ENCODE data around the gene CENPL.

DNA sequence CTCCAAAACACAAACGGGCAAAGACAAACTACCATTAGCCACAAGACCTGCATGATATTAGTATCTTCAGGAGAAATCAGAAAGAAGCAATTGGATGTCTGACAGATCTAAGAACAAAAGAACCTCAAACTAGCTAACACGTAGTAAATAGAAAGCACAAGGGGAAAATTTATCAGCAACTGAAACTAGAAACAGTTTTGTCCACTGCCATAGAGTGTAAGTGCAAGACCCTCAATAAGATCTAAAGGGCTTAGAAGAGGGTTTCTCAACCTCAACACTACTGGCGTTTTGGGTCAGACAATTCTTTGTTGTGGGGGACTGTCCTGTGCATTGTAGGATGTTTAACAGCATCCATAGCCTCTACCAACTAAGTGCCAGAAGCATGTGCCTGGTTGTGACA is 55.9 kb downstream of the CENPL start:
- TF ChIP-seq ZNF274 (IDR thresholded peaks at IDR 0.05; ENCODE audit: low read length) = no peak
- TF ChIP-seq ZNF274 (tag by site-specific recombination; IDR thresholded peaks at IDR 0.05; ENCODE audit: borderline replicate concordance) = no peak
- no peak for TF ChIP-seq ZNF266 (tag by site-specific recombination; IDR thresholded peaks at IDR 0.05; ENCODE audit: low read depth)
- no peak for TF ChIP-seq KLF10 (tag by site-specific recombination; IDR thresholded peaks at IDR 0.05)
- no peak for TF ChIP-seq ZNF585B (tag by site-specific recombination; IDR thresholded peaks at IDR 0.05)
- TF ChIP-seq, protein P1, sequence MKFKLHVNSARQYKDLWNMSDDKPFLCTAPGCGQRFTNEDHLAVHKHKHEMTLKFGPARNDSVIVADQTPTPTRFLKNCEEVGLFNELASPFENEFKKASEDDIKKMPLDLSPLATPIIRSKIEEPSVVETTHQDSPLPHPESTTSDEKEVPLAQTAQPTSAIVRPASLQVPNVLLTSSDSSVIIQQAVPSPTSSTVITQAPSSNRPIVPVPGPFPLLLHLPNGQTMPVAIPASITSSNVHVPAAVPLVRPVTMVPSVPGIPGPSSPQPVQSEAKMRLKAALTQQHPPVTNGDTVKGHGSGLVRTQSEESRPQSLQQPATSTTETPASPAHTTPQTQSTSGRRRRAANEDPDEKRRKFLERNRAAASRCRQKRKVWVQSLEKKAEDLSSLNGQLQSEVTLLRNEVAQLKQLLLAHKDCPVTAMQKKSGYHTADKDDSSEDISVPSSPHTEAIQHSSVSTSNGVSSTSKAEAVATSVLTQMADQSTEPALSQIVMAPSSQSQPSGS (tag by site-specific recombination; IDR thresholded peaks at IDR 0.05; ENCODE audit: low read depth) = no peak
- no peak for TF ChIP-seq GLIS2 (tag by site-specific recombination; IDR thresholded peaks at IDR 0.05)
- TF ChIP-seq, protein P2, sequence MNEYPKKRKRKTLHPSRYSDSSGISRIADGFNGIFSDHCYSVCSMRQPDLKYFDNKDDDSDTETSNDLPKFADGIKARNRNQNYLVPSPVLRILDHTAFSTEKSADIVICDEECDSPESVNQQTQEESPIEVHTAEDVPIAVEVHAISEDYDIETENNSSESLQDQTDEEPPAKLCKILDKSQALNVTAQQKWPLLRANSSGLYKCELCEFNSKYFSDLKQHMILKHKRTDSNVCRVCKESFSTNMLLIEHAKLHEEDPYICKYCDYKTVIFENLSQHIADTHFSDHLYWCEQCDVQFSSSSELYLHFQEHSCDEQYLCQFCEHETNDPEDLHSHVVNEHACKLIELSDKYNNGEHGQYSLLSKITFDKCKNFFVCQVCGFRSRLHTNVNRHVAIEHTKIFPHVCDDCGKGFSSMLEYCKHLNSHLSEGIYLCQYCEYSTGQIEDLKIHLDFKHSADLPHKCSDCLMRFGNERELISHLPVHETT (tag by site-specific recombination; IDR thresholded peaks at IDR 0.05) = no peak
- no peak for TF ChIP-seq MYNN (tag by site-specific recombination; IDR thresholded peaks at IDR 0.05; ENCODE audit: borderline replicate concordance)
- TF ChIP-seq, protein P3, sequence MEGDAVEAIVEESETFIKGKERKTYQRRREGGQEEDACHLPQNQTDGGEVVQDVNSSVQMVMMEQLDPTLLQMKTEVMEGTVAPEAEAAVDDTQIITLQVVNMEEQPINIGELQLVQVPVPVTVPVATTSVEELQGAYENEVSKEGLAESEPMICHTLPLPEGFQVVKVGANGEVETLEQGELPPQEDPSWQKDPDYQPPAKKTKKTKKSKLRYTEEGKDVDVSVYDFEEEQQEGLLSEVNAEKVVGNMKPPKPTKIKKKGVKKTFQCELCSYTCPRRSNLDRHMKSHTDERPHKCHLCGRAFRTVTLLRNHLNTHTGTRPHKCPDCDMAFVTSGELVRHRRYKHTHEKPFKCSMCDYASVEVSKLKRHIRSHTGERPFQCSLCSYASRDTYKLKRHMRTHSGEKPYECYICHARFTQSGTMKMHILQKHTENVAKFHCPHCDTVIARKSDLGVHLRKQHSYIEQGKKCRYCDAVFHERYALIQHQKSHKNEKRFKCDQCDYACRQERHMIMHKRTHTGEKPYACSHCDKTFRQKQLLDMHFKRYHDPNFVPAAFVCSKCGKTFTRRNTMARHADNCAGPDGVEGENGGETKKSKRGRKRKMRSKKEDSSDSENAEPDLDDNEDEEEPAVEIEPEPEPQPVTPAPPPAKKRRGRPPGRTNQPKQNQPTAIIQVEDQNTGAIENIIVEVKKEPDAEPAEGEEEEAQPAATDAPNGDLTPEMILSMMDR (tag by site-specific recombination; IDR thresholded peaks at IDR 0.05) = no peak
- TF ChIP-seq REPIN1 (tag by site-specific recombination; IDR thresholded peaks at IDR 0.05; ENCODE audit: low read depth) = no peak
- TF ChIP-seq ZNF138 (tag by site-specific recombination; IDR thresholded peaks at IDR 0.05; ENCODE audit: borderline replicate concordance) = no peak
- no peak for TF ChIP-seq YY1 (tag by site-specific recombination; IDR thresholded peaks at IDR 0.05)
- no peak for TF ChIP-seq SETDB1 (IDR thresholded peaks at IDR 0.05; ENCODE audit: insufficient read length, low read length)

Data from HEK293 (cell line).